Spinal cord (tissue), 10 donors: ENCODE data around the gene BCL11A. TPM values are rescaled to one million over a fixed set of nuclear protein-coding genes. Genes with fewer than 3 reads are reported as not detected.

Experiments
- DNase-seq, 6 donors: peaks; one replicate each; pipeline versions ENCODE4 v3.0.0 to v3.0.0-alpha.2; 2013 to 2015; ENCODE audit warnings: low spot score in 6 of 6, low read depth in 4 of 6
- H3K27ac ChIP-seq: one replicate; pipeline ENCODE4 v1.5.1; 2013; ENCODE audit warnings: low read depth, low read length, control low read depth
- H3K27me3 ChIP-seq: one replicate; pipeline ENCODE4 v1.6.1; 2013; ENCODE audit warnings: low read length; ENCODE audit not compliant: control insufficient read depth, insufficient read depth
- H3K36me3 ChIP-seq: one replicate; pipeline ENCODE4 v1.6.1; 2013; ENCODE audit warnings: low read length; ENCODE audit not compliant: control insufficient read depth, insufficient read depth
- H3K4me1 ChIP-seq: one replicate; pipeline ENCODE4 v1.6.1; 2013; ENCODE audit warnings: low read length; ENCODE audit not compliant: control insufficient read depth, insufficient read depth
- H3K4me3 ChIP-seq: one replicate; pipeline ENCODE4 v1.5.1; 2013; ENCODE audit warnings: low read depth, low read length, control low read depth
- H3K9me3 ChIP-seq: one replicate; pipeline ENCODE4 v1.6.1; 2013; ENCODE audit warnings: low read length; ENCODE audit not compliant: control insufficient read depth, insufficient read depth
- WGBS: methylation state at CpG from one replicate; pipeline ENCODE4 v1.1.5; 2013; ENCODE audit warnings: missing lambda C conversion rate; ENCODE audit not compliant: insufficient coverage; 5-methylcytosine and 5-hydroxymethylcytosine counted together
- polyA plus RNA-seq, 2 donors: library from polyadenylated mRNA; unstranded; fragments of 120-200 nt; gene quantifications; one replicate each; pipeline ENCODE4 v1.2.1, GENCODE V29; 2013; ENCODE audit not compliant: insufficient read length in 2 of 2
- total RNA-seq, 2 donors: library from RNA; depleted of rRNA in 1 of 2; stranded (reverse); fragments of 120-200 nt in 1 of 2; fragments of >200 nt in 1 of 2; gene quantifications; one replicate each; pipeline versions ENCODE4 v1.2.3 to v1.2.4, GENCODE V29; 2013 to 2014
- donor health status: healthy.

Gene BCL11A
- total and polyA plus RNA-seq, 4 donors, result 14.9 to 61.6 (median 43.8) TPM

DNA sequence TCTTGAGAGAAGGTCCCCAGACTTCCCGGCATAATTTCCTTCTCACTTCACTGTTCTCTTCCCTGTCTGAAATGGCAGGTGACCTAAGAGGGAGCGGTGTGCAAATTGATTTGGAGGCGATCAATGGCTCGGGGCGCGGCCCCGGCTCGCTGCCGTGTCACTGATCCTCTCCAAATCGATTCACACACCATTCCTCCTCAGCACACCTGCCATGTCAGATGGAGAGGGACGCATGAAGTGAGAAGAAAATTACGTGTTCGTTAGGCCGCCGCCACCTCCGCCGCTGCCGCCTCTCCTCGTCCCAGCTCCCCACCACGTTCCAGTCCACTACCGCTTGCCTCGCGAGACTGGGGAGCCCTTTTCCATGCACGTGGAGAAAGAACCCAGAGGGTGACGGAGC lies 31.8 kb upstream of the BCL11A start:
- Histone ChIP-seq H3K4me3 (no peak overlapping the region), H3K27ac (no peak overlapping the region), H3K36me3 (no peaks in the 10 kb centered on the region), H3K9me3 (no peaks in the 10 kb centered on the region), H3K27me3 (peaks cover 2% of the 10 kb centered on the region), H3K4me1 (peaks cover 11% of the 10 kb centered on the region)
- DNase-seq, result no peak
- 95% methylated on average over 20 of the region's 25 CpGs for WGBS

GRCh38 chr2:60583604-60584003 lies 30.1 kb upstream of the BCL11A start:
- 51% methylated on average over 4 of the region's 5 CpGs for WGBS
- Histone ChIP-seq H3K27ac (no peak overlapping the region), H3K4me3 (no peak overlapping the region), H3K9me3 (no peaks in the 10 kb centered on the region), H3K27me3 (peaks cover 2% of the 10 kb centered on the region), H3K4me1 (peaks cover 11% of the 10 kb centered on the region), H3K36me3 (no peaks in the 10 kb centered on the region)
- no peak for DNase-seq

DNA sequence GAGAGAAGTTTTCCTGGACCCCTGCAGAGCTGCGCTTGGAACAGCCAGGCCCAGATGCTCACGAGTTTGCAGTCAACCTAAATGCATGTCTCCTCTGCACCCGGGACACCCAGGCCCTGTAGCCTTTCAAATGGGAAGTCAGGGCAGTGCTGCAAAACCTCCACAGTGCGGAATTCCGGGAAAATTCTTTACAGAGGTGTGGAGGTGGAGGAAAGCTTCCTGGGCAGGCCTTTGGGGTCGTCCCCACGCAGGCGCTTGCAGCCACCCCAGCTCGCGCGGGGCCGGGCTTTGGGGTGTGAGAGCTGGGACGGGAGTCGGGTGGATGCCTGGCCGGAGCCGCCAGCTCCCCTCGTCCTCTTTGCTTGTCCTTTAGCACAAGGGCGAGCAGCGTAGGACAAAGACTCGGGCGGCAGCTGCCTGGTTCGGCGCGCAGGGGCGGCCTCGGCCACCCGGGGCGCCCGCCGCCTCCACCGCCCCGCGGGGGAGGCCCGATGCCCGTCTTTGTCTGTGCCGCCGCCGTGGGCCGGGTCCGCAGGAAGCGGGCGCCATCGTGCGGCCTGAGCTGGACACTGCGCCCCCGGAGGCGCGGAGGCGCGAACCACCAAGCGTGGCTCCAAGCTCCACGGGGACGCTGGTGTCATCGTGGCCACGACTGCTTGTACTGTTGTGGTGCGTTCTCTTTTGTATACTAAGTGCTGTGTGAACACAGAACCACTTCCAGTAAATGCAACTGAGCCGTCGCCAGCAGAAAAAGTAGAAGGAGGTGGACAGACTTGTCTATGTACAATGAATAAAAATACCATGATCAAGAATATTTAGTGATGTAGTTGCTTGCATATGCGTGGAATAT lies 28.2 kb upstream of the BCL11A start:
- Histone ChIP-seq H3K27ac (no peak overlapping the region), H3K27me3 (peaks cover 2% of the 10 kb centered on the region), H3K9me3 (no peaks in the 10 kb centered on the region), H3K4me3 (peak overlapping the region; percentile 39), H3K36me3 (no peaks in the 10 kb centered on the region), H3K4me1 (peaks cover 11% of the 10 kb centered on the region)
- WGBS, result 2% methylated on average over 56 of the region's 59 CpGs
- peak in 3 of 6 donors; percentile 63 to 92 (median 91) for DNase-seq

DNA sequence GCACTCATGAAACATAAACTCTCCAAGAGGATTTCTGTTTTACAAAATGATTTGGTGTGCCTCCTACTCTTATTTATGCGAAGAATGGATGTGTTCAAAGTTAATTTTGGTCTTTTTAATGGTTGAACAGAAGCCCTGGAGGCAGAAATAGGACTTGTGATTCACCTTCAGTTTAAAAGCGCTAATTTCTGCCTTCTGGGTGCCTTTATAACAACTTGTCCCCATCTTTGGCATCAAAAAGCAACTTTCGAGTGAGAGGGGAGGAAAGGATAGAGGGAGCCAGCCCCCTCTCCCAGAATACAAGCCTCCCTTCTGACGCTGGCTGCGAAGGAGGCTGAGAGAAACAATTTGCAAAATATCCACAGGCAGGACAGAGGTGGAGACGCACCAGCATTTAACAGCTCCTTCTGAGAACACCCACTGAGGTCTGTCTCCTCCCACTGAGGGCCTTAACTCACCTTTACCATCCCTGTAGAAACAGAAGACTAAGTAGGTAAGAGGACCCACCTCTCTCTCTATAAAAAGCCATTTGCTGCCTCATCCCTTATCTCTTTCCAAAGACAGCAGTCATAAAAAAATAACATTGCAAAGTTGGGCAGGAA lies 24.3 kb upstream of the BCL11A start:
- no peak for DNase-seq
- WGBS, result no CpG with 5 or more reads among the region's 6 CpGs

GRCh38 chr2:60573251-60573650 lies 19.8 kb upstream of the BCL11A start:
- no peak for DNase-seq
- Histone ChIP-seq H3K4me1 (peaks cover 11% of the 10 kb centered on the region), H3K9me3 (no peaks in the 10 kb centered on the region), H3K36me3 (no peaks in the 10 kb centered on the region), H3K27ac (no peak overlapping the region), H3K27me3 (peaks cover 41% of the 10 kb centered on the region), H3K4me3 (no peak overlapping the region)
- 98% methylated on average over 3 of the region's 3 CpGs for WGBS

More for the DNA sequence above, 24.3 kb upstream of the BCL11A start:
- no peak overlapping the region for H3K27ac ChIP-seq
- H3K27me3 ChIP-seq, result peaks cover 8% of the 10 kb centered on the region
- H3K9me3 ChIP-seq, result no peaks in the 10 kb centered on the region
- no peaks in the 10 kb centered on the region for H3K36me3 ChIP-seq
- H3K4me3 ChIP-seq, result no peak overlapping the region
- H3K4me1 ChIP-seq, result peaks cover 11% of the 10 kb centered on the region

DNA sequence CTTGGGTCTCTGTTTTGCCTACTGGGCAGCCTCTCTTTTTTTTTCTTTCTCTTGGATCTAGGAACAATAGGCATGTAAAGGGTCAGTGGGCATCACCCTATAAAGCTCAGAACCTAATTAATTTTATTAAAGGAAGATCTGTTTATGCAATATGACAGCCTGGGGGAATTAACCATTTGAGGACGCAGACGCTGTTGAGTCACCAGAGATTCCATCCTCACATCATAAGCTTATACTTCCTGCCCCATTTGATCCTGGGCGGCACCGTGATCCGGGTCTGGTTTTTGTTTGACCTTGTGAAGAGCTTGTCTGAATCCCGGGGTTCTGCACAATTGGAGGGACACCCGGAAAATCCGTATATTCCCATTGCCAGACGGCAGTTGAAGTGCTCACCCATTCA lies 16.8 kb upstream of the BCL11A start:
- Histone ChIP-seq H3K9me3 (no peaks in the 10 kb centered on the region), H3K4me1 (peaks cover 11% of the 10 kb centered on the region), H3K27ac (no peak overlapping the region), H3K4me3 (no peak overlapping the region), H3K36me3 (no peaks in the 10 kb centered on the region), H3K27me3 (peaks cover 55% of the 10 kb centered on the region)
- peak in 1 of 6 donors; percentile 47 for DNase-seq
- WGBS, result 3% methylated on average over 5 of the region's 9 CpGs

GRCh38 chr2:60569680-60570111 lies 16.2 kb upstream of the BCL11A start:
- DNase-seq, result peak in 1 of 6 donors; percentile 72
- H3K4me1 ChIP-seq, result peaks cover 11% of the 10 kb centered on the region
- 0% methylated on average over 3 of the region's 13 CpGs for WGBS
- H3K36me3 ChIP-seq, result no peaks in the 10 kb centered on the region
- peak overlapping the region; percentile 3 for H3K4me3 ChIP-seq
- H3K27ac ChIP-seq, result no peak overlapping the region
- H3K9me3 ChIP-seq, result no peaks in the 10 kb centered on the region
- H3K27me3 ChIP-seq, result peaks cover 55% of the 10 kb centered on the region

DNA sequence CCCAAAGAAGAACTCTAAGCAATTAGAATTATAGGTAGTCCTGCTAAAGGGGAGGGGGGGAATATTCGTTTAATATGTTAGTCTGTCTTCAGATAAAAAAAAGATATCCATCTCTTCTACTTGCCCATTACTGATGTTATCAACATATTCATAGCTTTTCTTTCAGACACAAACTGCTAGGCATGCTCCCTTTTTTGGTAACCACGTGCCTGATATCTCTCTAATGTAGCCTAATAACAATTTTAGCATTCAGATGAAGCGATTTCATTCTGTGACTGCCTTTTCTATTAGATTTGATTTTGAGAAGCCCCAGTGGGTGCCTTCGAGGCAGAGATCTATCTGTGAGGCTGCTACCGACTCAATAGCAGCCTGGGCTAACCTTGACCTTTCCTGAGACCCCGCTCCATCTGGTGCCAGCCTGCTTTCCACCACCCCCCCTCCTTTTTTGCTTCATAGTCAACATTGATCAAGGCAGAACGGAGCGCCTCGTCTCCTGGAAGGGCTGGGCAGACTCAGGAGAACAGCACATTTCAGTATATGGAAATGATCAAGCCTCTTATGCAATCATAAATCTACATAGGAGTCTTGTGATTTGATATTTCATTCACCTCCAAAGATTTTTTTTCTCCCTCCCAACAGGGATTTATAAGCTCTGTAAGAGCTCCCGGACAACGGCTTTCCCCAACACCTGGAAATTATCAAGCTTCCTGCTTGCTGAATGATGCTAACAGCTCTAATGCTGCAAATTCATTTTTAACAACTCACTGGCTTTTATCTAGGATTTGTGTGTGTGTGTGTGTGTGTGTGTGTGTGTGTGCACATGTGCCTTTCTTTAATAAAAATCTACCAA lies 14.7 kb upstream of the BCL11A start:
- H3K4me3 ChIP-seq, result no peak overlapping the region
- H3K36me3 ChIP-seq, result no peaks in the 10 kb centered on the region
- WGBS, result 8% methylated on average over 2 of the region's 11 CpGs
- no peak overlapping the region for H3K27ac ChIP-seq
- DNase-seq, result peak in 2 of 6 donors; percentile 56 to 78
- H3K4me1 ChIP-seq, result peaks cover 11% of the 10 kb centered on the region
- H3K27me3 ChIP-seq, result peaks cover 52% of the 10 kb centered on the region
- no peaks in the 10 kb centered on the region for H3K9me3 ChIP-seq

DNA sequence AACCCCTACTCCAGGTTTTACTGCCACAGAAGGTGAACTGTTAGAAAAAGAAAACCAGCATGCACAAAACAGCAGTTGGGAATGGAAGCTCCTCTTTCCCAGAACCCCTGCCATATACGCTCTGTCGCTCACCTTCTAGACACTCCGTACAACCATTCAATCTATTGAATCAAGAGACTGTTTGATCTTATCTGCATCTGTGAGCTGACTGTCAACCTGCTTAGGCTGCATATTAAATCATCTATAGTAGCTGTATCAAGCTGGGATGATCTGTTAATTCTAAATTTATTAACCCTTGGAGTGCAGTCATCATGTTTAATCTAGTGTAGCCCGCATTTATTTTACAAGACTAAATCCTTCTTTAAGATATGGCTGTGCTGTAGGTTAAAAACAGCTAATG lies 13.6 kb upstream of the BCL11A start:
- H3K27ac ChIP-seq, result no peak overlapping the region
- DNase-seq, result peak in 1 of 6 donors; percentile 79
- H3K4me3 ChIP-seq, result no peak overlapping the region
- WGBS, result no CpG with 5 or more reads among the region's 4 CpGs
- peaks cover 11% of the 10 kb centered on the region for H3K4me1 ChIP-seq
- no peaks in the 10 kb centered on the region for H3K36me3 ChIP-seq
- H3K27me3 ChIP-seq, result peaks cover 49% of the 10 kb centered on the region
- no peaks in the 10 kb centered on the region for H3K9me3 ChIP-seq
